ENCODE results near the gene RANBP9.

RANBP9 gene

GRCh38 chr6:13653296-13653695 lies 58.3 kb downstream of the RANBP9 start:
- DNase-seq (ENCODE audit: low read depth in 2 of 2): no peak

GRCh38 chr6:13649393-13649792 lies 62.2 kb downstream of the RANBP9 start:
- no peak for DNase-seq (ENCODE audit: low read depth in 2 of 2)

GRCh38 chr6:13648850-13649249 lies 62.8 kb downstream of the RANBP9 start:
- DNase-seq (ENCODE audit: low read depth in 2 of 2): no peak

GRCh38 chr6:13643125-13643524 lies 68.5 kb downstream of the RANBP9 start:
- no peak for DNase-seq (ENCODE audit: low read depth in 2 of 2)

DNA sequence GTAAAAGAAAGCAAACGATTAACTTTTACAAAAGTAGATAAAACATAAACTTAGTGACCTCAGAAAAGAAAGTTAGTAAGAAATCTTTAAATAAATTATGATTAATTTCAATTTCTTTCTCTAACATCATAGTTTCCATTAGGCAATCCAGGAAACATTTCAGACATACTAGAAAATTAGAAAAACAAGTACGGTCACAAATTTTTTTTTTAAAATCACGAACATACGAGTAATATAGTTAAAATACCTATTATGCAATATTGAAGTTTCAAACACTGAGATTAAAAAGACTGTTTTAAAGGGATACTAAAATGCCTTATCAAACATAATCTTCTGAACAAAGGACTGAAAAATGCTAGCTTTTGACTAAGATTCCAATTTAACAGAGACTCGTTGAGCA lies 70.3 kb downstream of the RANBP9 start:
- no peak for DNase-seq (ENCODE audit: low read depth in 2 of 2)

- no peak for DNase-seq (ENCODE audit: low read depth in 2 of 2)
Measured at GRCh38 chr6:13638626-13639025, 73.0 kb downstream of the RANBP9 start.

DNA sequence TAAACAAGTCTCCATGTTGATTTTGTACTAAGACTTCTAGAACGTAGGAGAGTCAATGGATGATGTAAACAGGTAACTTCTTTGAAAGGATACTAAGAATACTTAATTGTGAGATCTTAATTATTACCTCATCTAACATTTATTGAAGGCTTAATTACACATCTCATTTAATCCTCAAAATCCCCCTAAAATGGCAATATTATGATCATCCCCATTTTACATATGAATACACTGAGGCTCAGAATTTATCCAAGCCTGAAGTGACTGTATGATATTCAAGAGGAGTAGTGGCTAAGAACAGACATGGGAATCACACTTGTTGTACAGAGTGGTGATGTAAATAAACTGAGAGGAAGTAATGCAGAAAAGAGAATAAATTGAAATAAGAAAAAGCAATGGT lies 73.6 kb downstream of the RANBP9 start:
- no peak for DNase-seq (ENCODE audit: low read depth in 2 of 2)

DNA sequence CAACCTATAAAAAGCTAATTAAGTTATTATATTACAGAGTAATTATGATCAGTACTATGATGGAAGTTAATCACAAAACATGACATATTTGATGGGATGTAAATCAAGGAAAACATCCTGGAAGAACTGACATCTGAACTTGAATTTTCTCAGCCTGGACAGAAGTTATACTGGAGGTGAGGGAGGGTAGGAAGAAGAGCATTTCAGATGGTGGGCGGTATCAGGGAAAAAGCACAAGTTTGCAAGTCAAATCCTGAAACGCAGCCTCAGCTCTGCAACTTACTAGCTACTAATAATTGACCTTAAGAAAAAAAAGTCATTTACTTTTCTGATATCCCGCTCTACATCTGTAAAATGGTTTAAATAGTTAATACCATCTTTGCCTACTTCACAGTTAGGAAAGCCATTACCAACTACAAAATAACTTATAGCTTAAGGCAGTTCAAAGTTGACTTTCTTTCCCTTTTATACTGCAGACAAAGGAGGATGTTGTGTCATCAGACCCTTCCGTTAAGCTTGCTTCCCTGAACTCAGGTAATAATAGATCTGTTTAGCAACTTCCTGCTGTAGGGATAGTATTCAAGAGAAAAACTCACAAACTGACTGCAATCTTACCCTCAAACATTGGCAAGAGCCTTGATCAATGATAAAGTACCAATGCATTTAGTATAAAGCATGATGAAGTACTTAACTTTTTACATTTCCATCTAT lies 75.5 kb downstream of the RANBP9 start:
- DNase-seq (ENCODE audit: low read depth in 2 of 2): no peak

- no peak for DNase-seq (ENCODE audit: low read depth in 2 of 2)
Measured at GRCh38 chr6:13633343-13633742, 78.3 kb downstream of the RANBP9 start.

DNA sequence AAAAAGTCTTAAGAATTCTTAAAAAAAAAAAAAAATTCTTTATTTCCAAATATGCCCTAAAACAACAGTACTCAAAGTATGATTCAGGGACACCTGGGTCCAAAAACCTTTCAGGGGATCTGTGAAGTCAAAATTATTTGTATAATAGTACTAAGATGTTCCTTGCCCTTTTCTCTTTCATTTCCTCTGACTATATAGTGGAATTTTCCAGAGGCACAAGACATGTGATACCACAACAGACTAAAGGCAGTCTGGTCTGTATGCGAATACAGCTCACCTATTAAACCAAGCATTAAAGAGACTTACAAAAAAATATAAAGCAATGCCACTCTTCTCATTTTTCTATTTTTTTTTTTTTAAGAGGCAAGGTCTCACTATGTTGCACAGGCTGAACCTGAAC lies 81.1 kb downstream of the RANBP9 start:
- DNase-seq (ENCODE audit: low read depth in 2 of 2): no peak

DNA sequence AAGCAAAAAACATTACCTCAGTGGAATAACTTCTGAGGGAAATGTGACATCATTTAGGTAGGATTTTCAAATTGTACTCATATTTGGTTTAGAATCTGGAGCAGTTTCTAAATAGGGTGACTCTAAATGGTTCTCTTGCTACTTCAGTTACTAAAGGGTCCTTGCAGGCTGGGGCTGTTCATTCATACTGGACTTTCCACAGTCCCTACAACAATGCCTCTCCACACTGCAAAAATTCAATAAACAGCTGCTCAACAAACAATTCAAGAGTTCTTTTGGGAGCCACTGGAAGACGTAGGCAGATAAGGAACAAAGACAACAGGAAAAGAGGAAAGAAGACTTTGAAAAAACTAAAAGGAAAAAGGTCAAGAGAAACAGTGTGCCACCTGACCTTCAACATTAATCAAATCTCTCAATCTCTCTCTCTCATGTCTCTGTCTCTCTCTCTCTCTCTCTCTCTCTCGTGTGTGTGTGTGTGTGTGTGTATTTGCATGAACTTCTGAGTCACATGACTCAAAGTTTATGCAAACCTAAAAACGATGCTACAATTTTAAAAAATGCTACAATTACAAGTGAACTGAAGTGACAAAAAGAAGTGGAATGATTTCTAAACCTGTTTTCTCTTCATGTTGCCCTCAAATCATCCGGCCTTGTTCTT lies 82.0 kb downstream of the RANBP9 start:
- no peak for DNase-seq (ENCODE audit: low read depth in 2 of 2)

GRCh38 chr6:13624871-13625288 lies 86.8 kb downstream of the RANBP9 start:
- no peak for DNase-seq (ENCODE audit: low read depth in 2 of 2)

DNA sequence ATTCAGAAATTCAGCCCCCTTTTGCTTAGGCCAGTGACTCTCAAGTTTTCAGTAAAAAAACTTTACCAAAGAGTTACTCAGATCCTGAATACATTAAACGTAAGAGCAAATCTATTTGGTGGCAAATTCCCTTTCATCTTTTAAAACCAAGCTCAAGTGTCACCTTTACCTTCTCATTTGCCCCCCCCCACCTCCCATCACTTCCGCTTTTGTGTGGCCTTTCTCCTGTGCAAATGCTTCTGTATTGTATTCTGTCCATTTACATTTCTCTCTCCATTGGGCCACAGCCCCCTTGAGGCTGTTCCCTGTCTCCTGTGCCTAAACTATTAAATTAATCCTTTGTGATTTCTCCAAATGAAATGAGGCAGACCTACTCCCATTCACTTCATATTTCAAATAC lies 94.6 kb downstream of the RANBP9 start:
- no peak for DNase-seq (ENCODE audit: low read depth in 2 of 2)

DNA sequence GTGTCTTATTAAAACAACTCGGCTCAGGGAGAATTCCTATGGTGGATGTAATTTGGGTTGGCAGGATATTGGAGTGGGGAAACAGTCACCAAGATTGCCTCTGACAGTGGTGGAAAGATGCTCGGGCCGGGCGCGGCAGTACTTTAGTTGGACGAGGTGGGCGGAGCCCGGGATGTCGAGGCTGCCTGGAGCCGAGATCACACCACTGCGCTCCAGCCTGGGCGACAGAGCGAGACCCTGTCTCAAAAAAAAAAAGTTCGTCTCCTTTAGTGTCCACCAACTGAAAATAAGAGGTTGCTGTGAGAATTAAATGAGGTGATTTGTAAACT lies 95.9 kb downstream of the RANBP9 start:
- peak in 1 of 2 donors; percentile 19 for DNase-seq (ENCODE audit: low read depth in 2 of 2)

DNA sequence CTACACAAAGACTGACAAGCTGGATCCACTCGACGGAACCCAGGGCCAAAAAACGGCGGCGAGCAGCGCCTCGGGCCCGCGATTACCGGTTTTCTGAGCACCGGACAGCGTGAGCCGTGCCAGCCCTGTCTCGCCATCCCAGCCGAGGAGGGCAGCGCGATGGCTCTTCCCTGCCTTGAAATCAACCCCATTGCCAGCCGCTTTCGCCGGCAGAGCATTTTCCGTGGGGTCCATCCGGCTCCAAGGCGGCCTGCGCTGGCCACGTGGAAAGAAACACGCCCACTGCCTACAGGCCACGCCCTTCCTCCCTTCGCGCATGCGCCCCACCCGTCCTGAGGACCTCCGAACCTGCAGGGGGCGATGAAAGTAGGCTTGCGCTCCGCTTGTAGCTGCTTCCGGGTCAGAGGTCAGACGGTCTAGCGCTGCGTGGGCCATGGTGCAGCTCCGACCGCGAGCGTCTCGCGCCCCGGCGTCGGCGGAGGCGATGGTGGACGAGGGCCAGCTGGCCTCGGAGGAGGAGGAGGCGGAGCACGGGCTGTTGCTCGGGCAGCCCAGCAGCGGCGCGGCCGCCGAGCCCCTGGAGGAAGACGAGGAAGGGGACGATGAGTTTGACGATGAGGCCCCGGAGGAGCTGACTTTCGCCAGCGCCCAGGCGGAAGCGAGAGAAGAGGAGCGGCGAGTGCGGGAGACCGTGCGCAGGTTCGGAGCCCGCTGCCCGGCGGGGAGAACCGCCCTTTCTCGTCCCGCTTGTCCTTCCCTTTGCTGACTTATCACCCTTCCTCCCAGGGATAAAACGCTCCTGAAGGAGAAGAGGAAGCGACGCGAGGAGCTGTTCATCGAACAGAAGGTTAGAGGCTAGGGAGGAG lies 96.5 kb downstream of the RANBP9 start, which contains the start of gene NOL7:
NOL7 (plus strand) TSS at position 410 of the 866 bp plus-strand sequence; CDS start at position 434, 24 bp downstream.
- peak; percentile 96 to 99 for DNase-seq (ENCODE audit: low read depth in 2 of 2)

GRCh38 chr6:13614126-13614925 lies 97.3 kb downstream of the RANBP9 start:
- no peak for DNase-seq (ENCODE audit: low read depth in 2 of 2)

DNA sequence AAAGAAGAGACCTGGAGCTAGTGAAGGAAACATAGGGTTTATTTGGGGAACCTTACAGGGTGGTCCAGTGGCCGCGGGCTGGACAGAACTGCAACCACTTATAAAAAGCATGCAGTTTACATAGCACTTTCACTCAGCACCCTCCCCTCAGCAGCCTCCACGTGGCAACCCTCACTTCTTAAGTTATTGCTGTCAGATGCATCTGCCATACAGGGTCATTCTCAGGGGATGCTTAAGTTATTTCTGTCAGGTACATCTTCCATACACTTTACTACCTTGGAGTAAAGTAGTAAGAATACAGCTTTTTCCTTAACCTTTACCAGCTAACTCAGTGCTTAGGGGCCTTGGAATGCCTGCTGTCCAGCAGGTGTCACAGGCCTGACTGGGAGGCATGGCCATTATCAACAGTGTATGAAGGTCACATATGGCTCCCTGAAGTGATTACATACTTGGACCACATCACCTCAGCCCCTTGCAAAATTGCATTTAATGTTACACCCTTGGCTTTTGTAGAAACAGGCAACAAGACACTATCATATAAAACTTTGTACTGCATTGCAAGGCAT lies 98.5 kb downstream of the RANBP9 start:
- DNase-seq (ENCODE audit: low read depth in 2 of 2): no peak

DNA sequence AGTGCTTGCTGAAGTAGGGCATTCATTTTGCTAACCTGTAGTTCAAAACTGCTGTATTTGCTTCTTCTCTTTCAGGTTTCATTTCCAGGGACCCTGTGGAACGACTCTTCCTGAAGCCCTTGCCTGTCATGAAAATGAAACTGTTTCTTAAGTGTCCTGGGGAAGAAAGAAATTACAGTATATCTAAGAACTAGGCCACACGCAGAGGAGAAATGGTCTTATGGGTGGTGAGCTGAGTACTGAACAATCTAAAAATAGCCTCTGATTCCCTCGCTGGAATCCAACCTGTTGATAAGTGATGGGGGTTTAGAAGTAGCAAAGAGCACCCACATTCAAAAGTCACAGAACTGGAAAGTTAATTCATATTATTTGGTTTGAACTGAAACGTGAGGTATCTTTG lies 99.9 kb downstream of the RANBP9 start:
- DNase-seq (ENCODE audit: low read depth in 2 of 2): no peak

DNA sequence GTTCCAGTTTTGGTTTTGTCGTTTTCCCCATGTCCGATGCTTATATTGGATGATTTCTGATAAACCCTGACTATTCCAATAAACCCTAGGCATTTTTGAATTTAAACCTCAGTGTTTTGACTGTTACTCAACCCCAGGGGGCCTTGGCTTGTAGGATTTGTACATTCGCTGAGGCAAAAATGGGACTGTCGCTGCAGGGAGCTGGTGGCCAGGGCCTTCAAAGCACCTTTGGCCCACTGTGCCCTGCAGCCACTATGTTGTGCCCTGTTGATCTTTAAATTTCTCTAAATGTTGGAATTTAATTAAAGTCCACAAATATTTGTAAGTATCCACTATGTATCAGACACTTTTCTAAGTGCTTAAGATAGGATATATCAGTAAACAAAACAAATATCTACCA lies 106.0 kb downstream of the RANBP9 start:
- DNase-seq (ENCODE audit: low read depth in 2 of 2): no peak

- no peak for DNase-seq (ENCODE audit: low read depth in 2 of 2)
Measured at GRCh38 chr6:13604546-13605416, 106.9 kb downstream of the RANBP9 start.
